GM10248 (cell line): Measurements from ENCODE around the gene CDX1.

Experiments
- CTCF ChIA-PET: fragments of 300-600 bp; sonication (Branson Sonifier 250); formaldehyde crosslinking; extraction: SDS; loops from one replicate; lab custom pipeline; 2021; ENCODE audit warnings: antibody characterized with exemption; lab: Yijun Ruan, JAX
- POLR2A ChIA-PET: fragments of 350-650 bp; sonication (Branson Sonifier 250); formaldehyde crosslinking; extraction: SDS; loops from one replicate; lab custom pipeline; 2020; ENCODE audit warnings: antibody characterized with exemption; lab: Yijun Ruan, JAX
- DNase-seq: peaks from one replicate; pipeline ENCODE4 v3.0.0; 2012; ENCODE audit errors: extremely low spot score
- TF ChIP-seq, protein P1 (sequence below): IDR thresholded peaks from 2 replicates; pipeline ENCODE4 v1.5.1; 2012; ENCODE audit warnings: mild to moderate bottlenecking, low read depth; ENCODE audit errors: extremely low read depth, missing control alignments, control extremely low read depth

Gene CDX1

DNA sequence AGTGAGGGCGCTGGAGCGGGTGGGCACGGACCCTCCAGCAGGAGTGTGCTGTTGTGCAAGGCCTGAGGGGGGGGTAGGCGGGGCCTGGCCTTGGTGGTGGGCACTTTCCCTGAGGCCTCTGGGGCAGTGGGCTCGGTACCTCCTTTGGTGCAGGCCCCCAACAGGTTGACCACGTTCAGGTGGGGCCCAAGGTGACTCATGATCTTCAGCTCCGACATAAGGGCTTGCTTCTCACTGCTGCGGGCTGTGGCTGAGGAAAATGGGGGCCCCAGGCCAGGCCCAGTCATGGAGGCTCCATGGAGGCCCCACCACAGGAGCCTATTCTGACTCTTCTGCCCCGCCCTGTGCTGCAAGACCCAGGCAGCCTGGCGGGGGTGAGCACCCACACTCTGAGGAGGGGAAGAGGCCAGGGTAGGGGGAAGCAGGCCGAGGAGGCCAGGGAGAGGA is 42.4 kb upstream of the CDX1 start:
- TF ChIP-seq, protein P1, sequence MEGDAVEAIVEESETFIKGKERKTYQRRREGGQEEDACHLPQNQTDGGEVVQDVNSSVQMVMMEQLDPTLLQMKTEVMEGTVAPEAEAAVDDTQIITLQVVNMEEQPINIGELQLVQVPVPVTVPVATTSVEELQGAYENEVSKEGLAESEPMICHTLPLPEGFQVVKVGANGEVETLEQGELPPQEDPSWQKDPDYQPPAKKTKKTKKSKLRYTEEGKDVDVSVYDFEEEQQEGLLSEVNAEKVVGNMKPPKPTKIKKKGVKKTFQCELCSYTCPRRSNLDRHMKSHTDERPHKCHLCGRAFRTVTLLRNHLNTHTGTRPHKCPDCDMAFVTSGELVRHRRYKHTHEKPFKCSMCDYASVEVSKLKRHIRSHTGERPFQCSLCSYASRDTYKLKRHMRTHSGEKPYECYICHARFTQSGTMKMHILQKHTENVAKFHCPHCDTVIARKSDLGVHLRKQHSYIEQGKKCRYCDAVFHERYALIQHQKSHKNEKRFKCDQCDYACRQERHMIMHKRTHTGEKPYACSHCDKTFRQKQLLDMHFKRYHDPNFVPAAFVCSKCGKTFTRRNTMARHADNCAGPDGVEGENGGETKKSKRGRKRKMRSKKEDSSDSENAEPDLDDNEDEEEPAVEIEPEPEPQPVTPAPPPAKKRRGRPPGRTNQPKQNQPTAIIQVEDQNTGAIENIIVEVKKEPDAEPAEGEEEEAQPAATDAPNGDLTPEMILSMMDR = no peak

DNA sequence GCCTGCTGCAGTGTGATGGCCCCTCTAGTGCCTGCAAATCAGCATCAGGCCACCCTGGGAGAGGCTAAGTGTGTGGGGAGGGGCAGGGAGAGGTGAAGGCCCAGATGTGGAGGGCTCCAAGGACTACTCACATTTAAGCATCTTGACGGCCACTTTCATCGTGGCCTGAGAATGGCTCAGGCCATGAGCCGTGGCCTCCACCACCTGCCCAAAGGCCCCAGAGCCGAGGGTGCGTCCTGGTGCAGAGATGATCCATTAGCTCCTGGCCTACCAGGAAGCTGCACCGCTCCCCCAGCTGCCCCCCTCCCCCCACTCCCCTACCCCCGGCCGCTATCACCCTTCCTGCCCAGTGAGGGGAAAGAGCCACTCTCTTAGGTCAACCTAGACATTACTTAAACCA is 42.0 kb upstream of the CDX1 start:
- ChIA-PET POLR2A (no interaction called here), CTCF (interaction anchor here (1.2 to 2.9 kb wide), 3 partner anchors 10 to 94 kb away, joined by 3 to 15 read pairs (median 3); no protein-coding TSS in a partner anchor)
- no peak for DNase-seq
- TF ChIP-seq, protein P1 = no peak

More for the DNA sequence above, 42.4 kb upstream of the CDX1 start:
- DNase-seq = no peak
- POLR2A ChIA-PET = no interaction called here
- CTCF ChIA-PET = interaction anchor here (1.0 to 2.6 kb wide), 5 partner anchors 10 to 107 kb away, joined by 3 to 20 read pairs (median 5); no protein-coding TSS in a partner anchor

DNA sequence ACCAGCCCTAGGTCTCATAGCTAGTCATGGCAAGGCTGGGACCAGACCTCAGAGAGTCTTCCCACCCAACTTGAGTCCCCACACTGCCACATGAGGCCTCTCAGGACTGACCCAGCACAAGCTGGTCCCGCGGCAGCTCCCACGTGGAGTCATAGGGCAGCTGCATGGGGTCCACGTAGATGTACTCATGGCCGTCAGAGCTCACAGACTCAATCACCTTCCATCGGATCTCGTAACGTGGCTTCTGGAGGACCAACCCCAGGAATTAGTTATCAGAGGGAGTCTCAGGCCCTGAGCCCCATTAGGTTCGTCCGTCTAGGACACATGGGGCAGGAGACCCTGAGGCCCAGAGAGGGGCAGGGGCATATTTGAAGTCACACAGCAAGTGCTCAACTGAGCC is 41.2 kb upstream of the CDX1 start:
- TF ChIP-seq, protein P1 = no peak
- CTCF ChIA-PET = interaction anchor here (1.2 to 2.9 kb wide), 4 partner anchors 9 to 107 kb away, joined by 3 to 15 read pairs (median 3); no protein-coding TSS in a partner anchor
- DNase-seq = no peak
- POLR2A ChIA-PET = no interaction called here

DNA sequence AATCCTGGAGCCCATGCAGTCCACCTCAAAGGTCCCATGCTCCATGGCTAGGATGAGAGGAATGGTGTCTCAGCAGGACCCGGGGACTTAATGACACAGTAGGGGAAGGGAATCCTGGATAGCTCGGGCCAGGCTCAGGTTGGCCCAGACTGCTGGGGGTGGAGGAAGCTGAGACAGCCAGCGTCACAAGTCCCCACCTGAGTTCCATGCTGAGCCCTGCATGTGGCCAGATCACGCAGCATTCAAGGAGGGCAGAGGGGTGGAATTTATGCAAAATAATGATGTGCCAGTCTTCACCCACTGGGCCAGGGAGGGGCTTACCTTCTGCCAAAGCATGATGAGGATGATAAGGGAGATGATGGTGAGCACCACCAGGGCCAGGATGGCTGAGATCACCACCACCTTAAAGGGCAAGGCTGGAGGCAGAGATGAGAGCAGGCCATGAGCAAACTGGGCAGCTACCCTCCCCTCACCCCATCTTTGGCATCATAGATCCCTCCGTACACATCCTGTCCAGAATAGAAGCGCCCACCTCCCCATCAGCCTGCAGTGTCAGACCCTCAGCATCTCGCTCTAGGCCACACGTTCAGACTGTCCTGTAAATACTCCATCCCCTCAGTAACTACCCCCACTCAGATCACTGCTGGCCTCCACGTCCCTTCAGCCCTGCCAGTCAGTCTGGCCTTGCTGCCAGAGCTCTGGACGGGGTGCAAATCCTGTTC is 40.2 kb upstream of the CDX1 start:
- CTCF ChIA-PET = interaction anchor here (1.0 to 2.9 kb wide), 3 partner anchors 49 to 106 kb away, joined by 3 to 15 read pairs (median 4); no protein-coding TSS in a partner anchor
- TF ChIP-seq, protein P1 = no peak
- POLR2A ChIA-PET = interaction anchor here (0.6 kb wide), 1 partner anchor 66 kb away, joined by 3 read pairs; no protein-coding TSS in a partner anchor
- no peak for DNase-seq

DNA sequence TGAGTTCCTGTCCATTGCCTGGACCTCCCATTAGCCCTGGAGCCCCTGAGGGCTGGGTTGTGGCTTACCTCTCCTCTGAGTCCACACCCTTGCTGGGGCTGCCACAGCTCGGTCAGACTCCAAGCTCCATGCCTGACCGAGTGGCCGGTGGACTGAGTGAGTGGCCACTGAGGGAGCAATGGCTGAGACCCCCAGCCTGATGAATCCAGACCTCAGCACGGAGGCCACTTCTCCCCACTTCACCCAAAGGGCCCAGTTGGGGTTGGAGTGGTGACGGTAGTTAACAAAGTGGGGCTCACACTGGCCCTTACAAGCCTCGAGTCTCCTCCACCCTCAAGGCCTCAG is 39.7 kb upstream of the CDX1 start:
- no peak for DNase-seq
- CTCF ChIA-PET = interaction anchor here (1.0 to 2.9 kb wide), 2 partner anchors 49 to 92 kb away, joined by 4 to 15 read pairs; no protein-coding TSS in a partner anchor
- POLR2A ChIA-PET = no interaction called here
- TF ChIP-seq, protein P1 = no peak

DNA sequence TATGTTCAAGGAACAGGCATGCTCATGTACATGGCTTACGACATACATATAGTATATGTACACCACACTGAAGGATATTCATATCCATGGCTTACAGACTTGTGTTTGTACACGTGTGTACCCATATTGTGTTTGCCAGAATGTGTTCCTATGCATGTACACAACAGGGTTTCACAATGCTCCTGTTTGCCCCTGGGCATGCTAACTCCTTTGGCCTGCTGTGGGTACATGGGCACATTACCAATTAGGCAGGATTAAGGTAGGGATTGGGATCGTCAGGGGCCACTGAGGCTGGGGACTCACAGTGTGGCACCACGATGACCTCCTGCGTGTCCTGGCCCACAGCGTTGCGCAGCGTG is 37.1 kb upstream of the CDX1 start:
- DNase-seq = no peak
- POLR2A ChIA-PET = no interaction called here
- CTCF ChIA-PET = interaction anchor here (0.7 to 2.8 kb wide), 11 partner anchors 9 to 222 kb away, joined by 3 to 19 read pairs (median 3); no protein-coding TSS in a partner anchor
- TF ChIP-seq, protein P1 = no peak
